ENCODE measurements around the gene TRNAU1AP. TPM values are rescaled to one million over a fixed set of nuclear protein-coding genes. Genes with fewer than 3 reads are reported as not detected.

The TRNAU1AP gene
- total and polyA plus RNA-seq, 7 donors: 14.1 to 36.5 (median 26.8) TPM

GRCh38 chr1:28545246-28545628 is 7.6 kb upstream of the TRNAU1AP start:
- Histone ChIP-seq H3K27me3 (no peaks in the 10 kb centered on the region), H3K4me1 (no peaks in the 10 kb centered on the region), H3K4me3 (no peak overlapping the region), H3K27ac (no peak overlapping the region), H3K36me3 (no peaks in the 10 kb centered on the region), H3K9me3 (no peaks in the 10 kb centered on the region)
- intact Hi-C loops (cut with DNase I): no loop called here
- DNase-seq: no peak
- WGBS, 2 donors: 92 to 95% methylated on average over 4 of the region's 4 CpGs
- TF ChIP-seq POLR2A (IDR thresholded peaks at IDR 0.05) (no peak), CTCF (IDR thresholded peaks at IDR 0.05) (no peak), EP300 (IDR thresholded peaks at IDR 0.05) (no peak), POLR2AphosphoS5 (IDR thresholded peaks at IDR 0.05) (no peak)

GRCh38 chr1:28548318-28548717 is 4.6 kb upstream of the TRNAU1AP start:
- H3K4me3 ChIP-seq: no peak overlapping the region
- TF ChIP-seq CTCF (IDR thresholded peaks at IDR 0.05) (no peak), POLR2AphosphoS5 (IDR thresholded peaks at IDR 0.05) (no peak), EP300 (IDR thresholded peaks at IDR 0.05) (no peak), POLR2A (IDR thresholded peaks at IDR 0.05) (no peak)
- H3K27ac ChIP-seq: no peak overlapping the region
- 61 to 82% methylated on average over 3 of the region's 3 CpGs for WGBS, 2 donors
- H3K27me3 ChIP-seq: no peaks in the 10 kb centered on the region
- H3K9me3 ChIP-seq: no peaks in the 10 kb centered on the region
- intact Hi-C loops (cut with DNase I): no loop called here
- DNase-seq: no peak
- H3K36me3 ChIP-seq: no peaks in the 10 kb centered on the region
- H3K4me1 ChIP-seq: peaks cover 0 to 8% (median 0%) of the 10 kb centered on the region in 4 donors

GRCh38 chr1:28551381-28551780 is 1.5 kb upstream of the TRNAU1AP start:
- no peak for DNase-seq
- H3K27me3 ChIP-seq: no peaks in the 10 kb centered on the region
- no peak overlapping the region for H3K27ac ChIP-seq
- intact Hi-C loops (cut with DNase I): no loop called here
- TF ChIP-seq POLR2A (IDR thresholded peaks at IDR 0.05) (no peak), CTCF (IDR thresholded peaks at IDR 0.05) (no peak), POLR2AphosphoS5 (IDR thresholded peaks at IDR 0.05) (no peak), EP300 (IDR thresholded peaks at IDR 0.05) (no peak)
- H3K4me3 ChIP-seq: no peak overlapping the region
- H3K9me3 ChIP-seq: no peaks in the 10 kb centered on the region
- peaks cover 0 to 17% (median 3%) of the 10 kb centered on the region in 4 donors for H3K36me3 ChIP-seq
- H3K4me1 ChIP-seq: peaks cover 0 to 20% (median 5%) of the 10 kb centered on the region in 4 donors
- 30 to 84% methylated on average over 6 of the region's 6 CpGs for WGBS, 2 donors

- WGBS, 2 donors: 95 to 99% methylated on average over 3 of the region's 3 CpGs
- Histone ChIP-seq H3K4me1 (no peaks in the 10 kb centered on the region), H3K4me3 (no peak overlapping the region), H3K9me3 (no peaks in the 10 kb centered on the region), H3K27me3 (no peaks in the 10 kb centered on the region), H3K36me3 (peaks cover 14 to 98% (median 64%) of the 10 kb centered on the region in 4 donors), H3K27ac (no peak overlapping the region)
- intact Hi-C loops (cut with DNase I): no loop called here
- DNase-seq: no peak
- no peak for TF ChIP-seq CTCF (IDR thresholded peaks at IDR 0.05)
Observed at GRCh38 chr1:28560886-28561285, 8.0 kb downstream of the TRNAU1AP start.

- no peak for TF ChIP-seq EP300 (IDR thresholded peaks at IDR 0.05)
- TF ChIP-seq POLR2A (IDR thresholded peaks at IDR 0.05): no peak
- TF ChIP-seq CTCF (IDR thresholded peaks at IDR 0.05): no peak
- TF ChIP-seq POLR2AphosphoS5 (IDR thresholded peaks at IDR 0.05): no peak
- Histone ChIP-seq H3K4me1 (no peaks in the 10 kb centered on the region), H3K27ac (no peak overlapping the region), H3K27me3 (no peaks in the 10 kb centered on the region), H3K36me3 (peaks cover 14 to 100% (median 69%) of the 10 kb centered on the region in 4 donors), H3K4me3 (no peak overlapping the region), H3K9me3 (no peaks in the 10 kb centered on the region)
- DNase-seq: no peak
- intact Hi-C loops (cut with DNase I): no loop called here
Observed at GRCh38 chr1:28564310-28564709, 11.4 kb downstream of the TRNAU1AP start.
